GM18861 (cell line): ENCODE results near the gene ARMC2.
"Not testable (repeated sequence)": the region's sequence is repeated elsewhere in the genome, so short reads cannot be mapped to it uniquely, and the experiment has no call there.

ENCODE experiments used
- ATAC-seq: cut with Tn5 transposase; IDR thresholded peaks from one replicate; pipeline ENCODE4 v1.9.1; 2021; ENCODE audit not compliant: unreplicated experiment

ARMC2 gene

GRCh38 chr6:108904741-108905140, 56.5 kb downstream of the ARMC2 start:
- ATAC-seq: peak; percentile 99

GRCh38 chr6:108914235-108915022, 66.2 kb downstream of the ARMC2 start:
- no peak for ATAC-seq

DNA sequence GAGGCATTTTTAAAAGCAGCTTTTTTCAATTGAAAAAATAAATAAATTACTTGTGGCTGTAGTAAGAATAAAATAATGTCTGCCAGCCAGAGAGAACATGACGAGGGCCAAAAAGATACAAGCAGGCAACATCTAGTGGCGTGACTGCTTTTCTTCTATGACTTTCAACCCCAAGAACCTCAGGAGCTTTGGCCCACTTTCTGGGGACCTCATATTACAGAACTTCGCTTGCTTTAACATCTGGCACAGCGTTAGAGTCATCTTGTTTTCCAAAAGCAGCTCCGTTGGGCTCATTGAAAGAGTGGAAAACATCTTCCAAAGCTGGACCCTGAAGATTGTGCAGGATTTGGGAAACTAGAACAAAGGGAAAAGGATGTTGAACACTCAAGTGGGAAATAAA, 67.0 kb downstream of the ARMC2 start:
- ATAC-seq: no peak

- ATAC-seq: no peak
These were observed 67.9 kb downstream of the ARMC2 start for GRCh38 chr6:108916026-108916686.

- ATAC-seq: no peak
These were observed 72.5 kb downstream of the ARMC2 start for GRCh38 chr6:108920751-108921150.

- ATAC-seq: no peak
These were observed 73.5 kb downstream of the ARMC2 start for GRCh38 chr6:108921547-108922361.

GRCh38 chr6:108922499-108922898, 74.3 kb downstream of the ARMC2 start:
- ATAC-seq: no peak

GRCh38 chr6:108927927-108928326, 79.7 kb downstream of the ARMC2 start:
- ATAC-seq: no peak

- ATAC-seq: no peak
These were observed 80.4 kb downstream of the ARMC2 start for GRCh38 chr6:108928650-108929049.

GRCh38 chr6:108931090-108931489, 82.9 kb downstream of the ARMC2 start:
- not testable (repeated sequence) for ATAC-seq

- ATAC-seq: no peak
These were observed 88.9 kb downstream of the ARMC2 start for GRCh38 chr6:108937170-108937569.

DNA sequence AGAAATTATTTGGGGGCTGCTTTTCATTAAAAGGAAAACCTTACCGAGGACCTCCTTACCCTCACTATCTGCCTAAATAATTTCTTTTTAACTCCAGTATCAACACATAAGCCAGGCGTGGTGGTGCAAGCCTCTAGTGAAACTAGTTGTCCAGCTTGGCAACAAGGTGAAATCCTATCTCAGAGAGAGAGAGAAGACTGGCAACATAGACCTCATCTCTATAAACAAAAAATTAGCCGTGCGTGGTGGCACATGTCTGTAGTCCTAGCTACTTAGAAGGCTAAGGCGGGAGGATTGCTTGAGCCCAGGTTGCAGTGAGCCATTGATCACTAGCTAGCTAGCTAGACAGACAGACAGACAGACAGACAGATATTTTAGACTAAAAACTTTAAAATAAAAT, 92.5 kb downstream of the ARMC2 start:
- ATAC-seq: no peak

- ATAC-seq: no peak
These were observed 93.1 kb downstream of the ARMC2 start for GRCh38 chr6:108941281-108941680.

DNA sequence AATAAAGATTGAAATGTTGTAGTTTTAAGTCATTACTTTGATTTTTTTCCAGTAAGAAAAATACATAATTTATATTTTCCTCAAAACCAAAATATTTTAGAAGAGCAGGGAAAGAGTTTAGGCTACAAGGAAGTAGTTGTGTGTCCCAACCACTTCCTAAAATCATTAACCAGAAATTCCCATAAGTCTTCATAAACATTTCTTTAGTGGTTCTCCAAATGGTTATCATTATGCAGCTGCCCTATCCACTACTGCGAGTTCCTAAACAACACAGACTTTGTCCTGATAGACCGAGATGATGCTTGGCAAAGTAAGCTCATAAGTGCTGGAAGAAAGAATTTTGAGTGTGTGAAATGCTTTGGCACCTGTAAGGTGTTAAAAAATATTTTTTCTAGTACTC, 93.6 kb downstream of the ARMC2 start:
- ATAC-seq: no peak

- no peak for ATAC-seq
These were observed 94.6 kb downstream of the ARMC2 start for GRCh38 chr6:108942556-108943492.

DNA sequence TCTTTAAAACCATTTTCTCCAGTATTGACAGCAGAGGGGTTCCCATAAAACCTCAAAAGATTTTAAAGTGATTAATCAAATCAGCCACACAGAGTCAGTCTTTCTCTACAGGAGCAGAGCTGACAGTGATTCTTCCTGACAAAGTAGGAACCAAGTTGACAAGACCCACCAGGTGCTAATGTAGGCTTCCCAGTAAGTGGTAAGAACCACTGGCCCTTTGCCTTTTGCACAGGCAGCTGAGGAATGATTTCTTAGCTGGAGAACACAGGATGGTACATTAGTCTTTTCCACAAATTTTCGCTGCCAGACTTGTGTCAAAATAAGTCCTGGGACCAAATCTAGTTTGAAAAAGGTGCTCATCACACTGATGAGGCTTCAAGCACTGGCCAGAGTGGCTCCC, 95.8 kb downstream of the ARMC2 start:
- no peak for ATAC-seq

DNA sequence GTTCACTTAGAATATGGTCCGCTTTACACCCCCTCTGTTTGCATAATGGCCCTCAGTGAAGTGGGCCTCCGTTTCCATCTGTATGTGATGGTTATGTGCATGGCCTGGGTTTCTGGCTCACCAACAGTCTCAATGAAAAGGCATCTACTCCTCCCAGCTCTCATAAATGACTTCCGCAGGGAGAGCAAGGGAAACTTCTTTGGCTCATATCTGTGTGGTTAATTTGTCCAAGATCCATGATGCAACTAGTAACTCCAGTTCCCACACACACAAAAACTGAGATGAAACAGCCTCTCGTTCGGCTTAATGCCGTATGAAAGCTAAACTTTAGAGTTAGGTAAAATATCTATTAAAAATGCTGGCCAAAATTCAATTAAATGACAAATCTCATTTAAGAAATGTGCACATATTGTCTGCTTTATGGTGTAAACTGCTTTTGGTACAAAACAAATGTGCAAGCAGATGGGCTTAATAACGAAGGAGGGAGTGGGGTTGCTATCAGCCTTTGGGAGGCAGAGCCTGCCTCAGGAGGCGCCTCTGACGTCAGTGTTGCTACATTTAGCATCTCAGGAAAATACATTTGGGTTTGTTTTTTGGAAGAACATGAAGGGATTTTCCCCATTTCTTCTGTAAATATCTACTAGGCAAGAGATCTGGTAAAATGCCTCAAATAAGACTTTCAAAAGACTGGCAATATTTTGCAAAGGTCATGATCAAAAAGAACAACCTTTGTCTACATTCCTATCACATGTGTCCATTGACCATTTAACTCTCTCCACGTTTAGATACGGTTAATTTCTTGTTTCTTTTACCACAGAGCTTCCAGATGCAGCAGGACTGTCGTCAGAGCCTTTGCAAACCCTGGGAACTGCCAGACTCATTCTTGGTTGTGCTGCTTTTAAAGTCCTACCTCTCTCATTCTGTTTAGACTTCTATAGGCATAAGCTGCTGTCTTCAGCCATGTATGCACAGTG, 96.8 kb downstream of the ARMC2 start:
- no peak for ATAC-seq

DNA sequence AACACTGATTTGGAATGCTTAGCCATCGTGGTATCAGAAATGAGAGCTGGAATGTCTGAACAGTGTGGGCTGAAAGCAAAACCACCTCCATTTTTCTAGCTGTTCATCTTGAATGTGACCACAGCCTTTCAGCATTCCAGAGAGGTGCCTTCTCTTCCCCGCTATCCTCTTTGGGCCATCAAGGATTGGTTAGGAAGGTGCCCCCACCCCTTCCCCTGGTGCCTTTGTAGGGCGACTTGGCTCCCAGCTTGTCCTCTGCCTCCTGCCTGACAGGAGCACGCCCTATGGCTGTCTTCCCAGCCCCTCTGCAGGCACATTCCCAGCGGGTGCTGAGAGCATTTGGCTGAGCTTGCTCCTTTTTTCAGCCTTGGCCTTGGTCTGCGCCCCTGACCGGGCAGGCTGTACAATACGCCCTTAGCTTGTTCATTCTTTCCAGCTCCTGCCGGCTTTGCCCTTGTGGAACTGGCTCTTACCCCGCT, 97.5 kb downstream of the ARMC2 start:
- no peak for ATAC-seq

- ATAC-seq: no peak
These were observed 98.5 kb downstream of the ARMC2 start for GRCh38 chr6:108946695-108947094.
